ENCODE data around the gene USH2A.

DNA sequence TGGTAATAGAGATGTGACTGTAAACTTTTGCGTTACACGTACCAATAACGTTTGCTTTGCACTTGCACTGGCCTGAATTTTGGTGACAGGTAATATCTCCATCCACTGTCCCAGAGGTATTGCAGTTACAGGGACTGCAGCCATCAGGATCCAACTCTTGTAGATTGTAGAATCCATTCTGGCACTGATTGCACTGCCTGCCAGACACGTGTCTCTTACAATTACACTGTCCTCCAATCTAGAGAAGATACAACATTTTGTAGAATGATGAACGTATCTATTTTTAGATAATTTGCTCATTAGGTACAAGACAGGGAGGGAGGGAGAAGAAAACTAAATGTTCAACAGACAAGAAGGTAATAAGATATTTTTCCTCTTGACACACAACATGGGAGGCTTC, 172.4 kb downstream of the USH2A start:
- TF ChIP-seq POLR2A (IDR thresholded peaks at IDR 0.05; ENCODE audit: low read depth, low read length) (no peak), POLR2AphosphoS5 (IDR thresholded peaks at IDR 0.05; ENCODE audit: low read depth, low read length) (no peak), TAF1 (IDR thresholded peaks at IDR 0.05; ENCODE audit: borderline replicate concordance, low read depth, low read length) (no peak)
